Progenitor cell of endocrine pancreas (in vitro differentiated cells): Measurements from ENCODE around the gene NDUFA8. TPM values are rescaled to one million over a fixed set of nuclear protein-coding genes. Genes with fewer than 3 reads are reported as not detected.

Experiments used
- DNase-seq: peaks from one replicate; pipeline ENCODE4 v3.0.0; 2021; ENCODE audit warnings: low spot score; ENCODE audit not compliant: unreplicated experiment
- H3K27ac Mint-ChIP-seq: 2 replicates; pipeline ENCODE4 v1.8.0; 2021; ENCODE audit warnings: mild to moderate bottlenecking, moderate library complexity, mixed read lengths
- H3K27me3 Mint-ChIP-seq: 2 replicates; pipeline ENCODE4 v1.8.0; 2021; ENCODE audit warnings: mixed read lengths
- H3K36me3 Mint-ChIP-seq: 2 replicates; pipeline ENCODE4 v1.8.0; 2022; ENCODE audit warnings: mixed read lengths; ENCODE audit not compliant: insufficient read depth
- H3K4me1 Mint-ChIP-seq: 2 replicates; pipeline ENCODE4 v1.8.0; 2021; ENCODE audit warnings: low read depth, mixed read lengths
- H3K4me3 Mint-ChIP-seq: 2 replicates; pipeline ENCODE4 v1.8.0; 2021; ENCODE audit warnings: low read depth, mild to moderate bottlenecking, moderate library complexity, mixed read lengths
- H3K9me3 Mint-ChIP-seq: 2 replicates; pipeline ENCODE4 v1.8.0; 2021; ENCODE audit warnings: low read depth, mixed read lengths
- CTCF ChIP-seq: fragments of 200-600 bp; sonication (generic); IDR thresholded peaks from one replicate; pipeline ENCODE4 v1.5.0; 2021; ENCODE audit warnings: antibody characterized with exemption, mild to moderate bottlenecking; ENCODE audit not compliant: unreplicated experiment
- total RNA-seq: library from RNA; stranded (reverse); gene quantifications from 2 replicates; pipeline ENCODE4 v1.2.1, GENCODE V29; 2021

Gene NDUFA8
- total RNA-seq, 1 donor from 2014 or later = 43.1 TPM

- Mint-ChIP-seq H3K36me3 (no peaks in the 10 kb centered on the region), H3K27me3 (peaks cover 13% of the 10 kb centered on the region), H3K9me3 (no peaks in the 10 kb centered on the region), H3K27ac (no peak overlapping the region), H3K4me1 (no peaks in the 10 kb centered on the region), H3K4me3 (no peak overlapping the region)
- no peak for DNase-seq
- TF ChIP-seq CTCF = no peak
These were observed 25.0 kb upstream of the NDUFA8 start for GRCh38 chr9:122184551-122184950.

- H3K27me3 Mint-ChIP-seq = peaks cover 20% of the 10 kb centered on the region
- no peak for DNase-seq
- no peak overlapping the region for H3K4me3 Mint-ChIP-seq
- peaks cover 4% of the 10 kb centered on the region for H3K4me1 Mint-ChIP-seq
- no peaks in the 10 kb centered on the region for H3K9me3 Mint-ChIP-seq
- no peaks in the 10 kb centered on the region for H3K36me3 Mint-ChIP-seq
- no peak for TF ChIP-seq CTCF
- no peak overlapping the region for H3K27ac Mint-ChIP-seq
These were observed 23.9 kb upstream of the NDUFA8 start for GRCh38 chr9:122183501-122183900.

GRCh38 chr9:122180633-122181032 is 21.1 kb upstream of the NDUFA8 start:
- peaks cover 4% of the 10 kb centered on the region for H3K4me1 Mint-ChIP-seq
- no peak overlapping the region for H3K4me3 Mint-ChIP-seq
- H3K9me3 Mint-ChIP-seq = no peaks in the 10 kb centered on the region

GRCh38 chr9:122179690-122180074 is 20.1 kb upstream of the NDUFA8 start:
- Mint-ChIP-seq H3K9me3 (no peaks in the 10 kb centered on the region), H3K27me3 (peaks cover 20% of the 10 kb centered on the region), H3K27ac (peak overlapping the region; percentile 87), H3K4me1 (peaks cover 4% of the 10 kb centered on the region), H3K36me3 (no peaks in the 10 kb centered on the region), H3K4me3 (no peak overlapping the region)
- no peak for DNase-seq
- no peak for TF ChIP-seq CTCF

More at GRCh38 chr9:122180633-122181032, 21.1 kb upstream of the NDUFA8 start:
- no peak for TF ChIP-seq CTCF
- Mint-ChIP-seq H3K36me3 (no peaks in the 10 kb centered on the region), H3K27me3 (peaks cover 20% of the 10 kb centered on the region), H3K27ac (no peak overlapping the region)
- no peak for DNase-seq

GRCh38 chr9:122179054-122179689 is 19.6 kb upstream of the NDUFA8 start:
- peaks cover 4% of the 10 kb centered on the region for H3K4me1 Mint-ChIP-seq
- DNase-seq = no peak
- no peak for TF ChIP-seq CTCF
- H3K36me3 Mint-ChIP-seq = no peaks in the 10 kb centered on the region
- no peaks in the 10 kb centered on the region for H3K9me3 Mint-ChIP-seq
- H3K27me3 Mint-ChIP-seq = peaks cover 20% of the 10 kb centered on the region
- no peak overlapping the region for H3K4me3 Mint-ChIP-seq
- H3K27ac Mint-ChIP-seq = no peak overlapping the region
